Activated CD4-positive, alpha-beta T cell treated with anti-CD3 and anti-CD28 coated beads, Interleukin-2, amount 50 U/mL, for 48 hours (primary cell): ENCODE measurements around the gene TSSK2.

Source experiments
- DNase-seq, 2 experiments: peaks; one replicate each; pipeline ENCODE4 v3.0.0-alpha.2; 2020

TSSK2 gene

GRCh38 chr22:19125474-19126308 lies 5.4 kb upstream of the TSSK2 start:
- no peak for DNase-seq

- DNase-seq, result no peak
Measured at GRCh38 chr22:19126309-19127273, 4.5 kb upstream of the TSSK2 start.

- DNase-seq, result no peak
Measured at GRCh38 chr22:19127329-19128008, 3.6 kb upstream of the TSSK2 start.

- no peak for DNase-seq
Measured at GRCh38 chr22:19128009-19128401, 3.1 kb upstream of the TSSK2 start.

GRCh38 chr22:19128946-19129727 lies 2.0 kb upstream of the TSSK2 start:
- DNase-seq, result no peak

- DNase-seq, result no peak
Measured at GRCh38 chr22:19129871-19130270, 1.2 kb upstream of the TSSK2 start.

- no peak for DNase-seq
Measured at GRCh38 chr22:19131685-19132015, 542 bp downstream of the TSSK2 start.

GRCh38 chr22:19132153-19132552 lies 1.0 kb downstream of the TSSK2 start:
- DNase-seq, result no peak

- DNase-seq, result no peak
Measured at GRCh38 chr22:19132693-19133400, 1.7 kb downstream of the TSSK2 start.

- no peak for DNase-seq
Measured at GRCh38 chr22:19133561-19133960, 2.5 kb downstream of the TSSK2 start.

- no peak for DNase-seq
Measured at GRCh38 chr22:19134176-19134831, 3.2 kb downstream of the TSSK2 start.

- DNase-seq, result no peak
Measured at GRCh38 chr22:19134874-19135273, 3.8 kb downstream of the TSSK2 start.

GRCh38 chr22:19136915-19137314 lies 5.8 kb downstream of the TSSK2 start:
- DNase-seq, result no peak

GRCh38 chr22:19137384-19138216 lies 6.5 kb downstream of the TSSK2 start:
- DNase-seq, result no peak

GRCh38 chr22:19138217-19139000 lies 7.3 kb downstream of the TSSK2 start:
- DNase-seq, result no peak

GRCh38 chr22:19139001-19139356 lies 7.9 kb downstream of the TSSK2 start:
- DNase-seq, result no peak

- no peak for DNase-seq
Measured at GRCh38 chr22:19139974-19140373, 8.9 kb downstream of the TSSK2 start.

- no peak for DNase-seq
Measured at GRCh38 chr22:19142394-19142793, 11.3 kb downstream of the TSSK2 start.

GRCh38 chr22:19143212-19143611 lies 12.1 kb downstream of the TSSK2 start:
- no peak for DNase-seq

- DNase-seq, result peak; percentile 34 to 47
Measured at GRCh38 chr22:19143967-19144400, 12.9 kb downstream of the TSSK2 start.
